Adipose tissue (tissue), 3 donors: ENCODE data around the gene ABHD14A. TPM values are rescaled to one million over a fixed set of nuclear protein-coding genes. Genes with fewer than 3 reads are reported as not detected.

Experiments
- H3K27ac ChIP-seq: one replicate; pipeline ENCODE4 v1.5.1; 2013; ENCODE audit warnings: low read depth, low read length
- WGBS, 3 donors: extraction: QIAGEN DNeasy Blood & Tissue Kit; methylation state at CpG; one replicate each; pipeline ENCODE4 v1.1.7; 2013; 5-methylcytosine and 5-hydroxymethylcytosine counted together
- polyA plus RNA-seq, 3 donors: library from polyadenylated mRNA; stranded (reverse); fragments of 200-250 nt; gene quantifications; one replicate each; pipeline ENCODE4 v1.2.3, GENCODE V29; 2013
- donor health status: healthy with polysubstance abuse.
- donor health status: Bipolar disorder and iron deficiency.
- donor health status: healthy.

ABHD14A gene
- polyA plus RNA-seq, 3 donors, result 17.2 to 48.4 (median 46.1) TPM

- WGBS, 3 donors, result 60 to 79% (median 73%) methylated on average over 6 of the region's 6 CpGs
- no peak overlapping the region for H3K27ac ChIP-seq
These were observed 20.8 kb upstream of the ABHD14A start for GRCh38 chr3:51954105-51954504.

DNA sequence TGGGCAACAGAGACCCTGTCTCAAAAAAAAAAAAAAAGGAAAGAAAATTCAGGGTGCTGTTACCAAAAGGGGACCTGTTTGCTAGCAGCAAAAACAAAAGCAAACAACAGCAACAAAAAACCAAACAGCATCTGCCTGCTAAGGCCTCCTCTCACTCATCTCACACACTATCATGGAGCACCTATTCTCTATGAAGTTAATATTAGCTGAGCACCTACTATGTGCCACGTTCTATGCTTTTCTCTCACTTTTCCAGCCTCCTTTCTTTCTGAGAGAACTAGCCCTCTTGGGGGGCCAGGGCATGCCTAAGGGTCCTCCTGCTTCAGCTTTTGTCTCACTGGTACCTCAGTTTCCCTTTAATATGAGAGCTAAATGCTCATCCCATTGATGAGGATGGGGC is 20.2 kb upstream of the ABHD14A start:
- WGBS, 3 donors, result 67 to 89% (median 76%) methylated on average over 1 of the region's 1 CpG
- no peak overlapping the region for H3K27ac ChIP-seq

DNA sequence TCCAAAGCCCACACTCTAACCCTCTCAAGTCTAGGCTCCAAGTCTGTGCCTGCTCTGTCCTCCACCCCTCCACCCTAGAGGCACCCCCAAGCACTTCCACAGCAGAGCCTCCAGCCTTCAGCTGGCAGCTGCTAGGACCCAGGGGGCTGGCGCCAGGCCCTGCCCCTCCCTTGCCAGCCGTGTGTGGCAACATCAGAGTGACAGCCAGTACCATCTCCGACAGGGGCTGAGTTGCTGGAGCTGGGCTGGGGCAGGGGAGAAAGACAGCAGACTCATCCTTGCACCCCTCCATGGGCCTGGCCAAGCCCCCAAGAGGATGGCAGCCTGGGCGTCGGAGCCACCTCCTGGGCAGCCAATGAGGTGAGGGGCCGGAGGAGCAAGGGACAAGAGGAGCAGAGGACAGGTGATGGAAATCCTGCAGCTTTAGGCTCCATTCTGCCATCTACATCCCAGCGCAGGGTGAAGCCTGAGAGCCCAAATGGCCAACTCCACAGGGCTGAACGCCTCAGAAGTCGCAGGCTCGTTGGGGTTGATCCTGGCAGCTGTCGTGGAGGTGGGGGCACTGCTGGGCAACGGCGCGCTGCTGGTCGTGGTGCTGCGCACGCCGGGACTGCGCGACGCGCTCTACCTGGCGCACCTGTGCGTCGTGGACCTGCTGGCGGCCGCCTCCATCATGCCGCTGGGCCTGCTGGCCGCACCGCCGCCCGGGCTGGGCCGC is 19.5 kb upstream of the ABHD14A start, which contains the start of gene GPR62:
TSS of gene GPR62 (plus strand) at position 207 of the 718 bp plus-strand sequence. CDS start at position 479, 272 bp downstream.
- H3K27ac ChIP-seq, result no peak within 1 kb of the TSS
- 26 to 37% (median 26%) methylated on average over 30 to 33 of the region's 33 CpGs for WGBS, 3 donors

GRCh38 chr3:51955893-51956770 is 18.7 kb upstream of the ABHD14A start:
- 5 to 6% (median 6%) methylated on average over 74 to 97 of the region's 97 CpGs for whole genome bisulfite sequencing, 3 donors
- H3K27ac ChIP-seq, result no peak overlapping the region

- WGBS, 3 donors, result 94 to 96% (median 96%) methylated on average over 15 of the region's 15 CpGs
- H3K27ac ChIP-seq, result no peak overlapping the region
These were observed 17.2 kb upstream of the ABHD14A start for GRCh38 chr3:51957520-51958205.

DNA sequence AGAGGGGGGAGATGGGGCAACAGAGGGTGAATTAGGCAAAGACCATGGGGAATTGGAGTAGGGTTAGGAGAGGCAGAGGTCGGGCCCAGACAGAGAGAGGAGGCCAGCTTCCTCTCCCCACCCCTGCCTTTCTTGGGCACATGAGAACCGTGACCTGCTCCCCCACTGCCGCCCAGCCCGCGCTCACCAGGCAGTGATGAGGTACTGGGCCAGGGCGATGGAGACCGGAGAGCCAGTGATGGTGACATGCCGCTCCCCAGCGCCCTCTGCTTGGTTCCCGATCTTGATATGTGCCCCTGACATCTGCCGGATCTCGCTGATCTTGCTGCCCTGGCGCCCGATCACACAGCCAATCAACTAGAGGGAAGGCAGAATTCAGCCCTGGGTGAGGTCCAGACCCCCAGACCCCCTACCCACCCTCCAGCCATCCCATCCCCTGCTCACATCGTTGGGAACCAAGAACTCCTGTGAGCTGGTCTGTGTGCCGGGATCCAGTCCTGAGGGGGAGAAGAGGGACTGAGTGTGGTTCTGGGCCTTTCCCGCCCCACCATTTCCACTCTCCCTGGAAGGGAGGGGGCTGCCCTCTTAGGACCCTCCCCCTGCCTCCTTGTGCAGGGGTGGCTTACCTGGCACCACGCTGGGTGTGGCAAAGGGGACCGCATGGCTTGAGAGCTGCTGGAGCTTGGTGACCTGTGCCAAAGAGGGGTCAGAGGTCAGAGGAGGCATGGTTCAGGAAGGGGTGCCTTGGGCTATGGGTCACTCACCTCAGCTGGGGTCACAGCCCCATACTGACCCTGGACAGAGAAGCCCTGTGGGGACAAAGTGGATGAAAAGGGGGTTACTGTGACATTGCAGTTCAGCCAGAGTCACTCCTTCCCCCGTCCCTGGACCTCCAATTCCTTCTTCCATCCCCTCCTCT is 16.0 kb upstream of the ABHD14A start:
- H3K27ac ChIP-seq, result no peak overlapping the region
- 93 to 97% (median 96%) methylated on average over 20 of the region's 20 CpGs for WGBS, 3 donors

- 97 to 99% (median 99%) methylated on average over 7 of the region's 7 CpGs for WGBS, 3 donors
- no peak overlapping the region for H3K27ac ChIP-seq
These were observed 15.2 kb upstream of the ABHD14A start for GRCh38 chr3:51959651-51960050.

DNA sequence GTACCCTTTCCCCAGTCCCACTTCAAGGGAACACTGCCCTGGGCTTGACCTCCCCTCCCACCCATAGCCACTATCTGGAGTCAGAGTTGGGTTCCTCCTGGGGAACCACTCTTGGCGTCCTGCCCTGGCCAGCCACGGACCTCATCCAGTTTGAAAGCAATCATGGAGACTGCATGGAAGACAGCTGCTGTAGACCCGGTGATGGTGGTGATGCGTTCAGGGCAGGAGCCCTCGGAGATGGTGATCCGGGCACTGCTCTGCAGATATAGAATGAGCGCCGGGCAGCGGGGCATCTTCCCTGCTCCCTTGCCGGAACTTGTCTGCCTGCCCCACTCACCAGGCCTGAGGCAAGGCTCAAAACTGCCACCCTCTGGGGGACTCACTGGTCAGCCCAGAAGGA is 14.5 kb upstream of the ABHD14A start:
- no peak overlapping the region for H3K27ac ChIP-seq
- WGBS, 3 donors, result 83 to 88% (median 84%) methylated on average over 10 of the region's 10 CpGs

GRCh38 chr3:51961011-51961410 is 13.9 kb upstream of the ABHD14A start:
- 89 to 94% (median 93%) methylated on average over 16 to 18 of the region's 18 CpGs for WGBS, 3 donors
- H3K27ac ChIP-seq, result no peak overlapping the region

GRCh38 chr3:51961602-51962569 is 13.0 kb upstream of the ABHD14A start:
- 55 to 68% (median 67%) methylated on average over 9 of the region's 9 CpGs for WGBS, 3 donors
- no peak overlapping the region for H3K27ac ChIP-seq

- no peak overlapping the region for H3K27ac ChIP-seq
- 74 to 91% (median 77%) methylated on average over 6 of the region's 6 CpGs for WGBS, 3 donors
These were observed 11.9 kb upstream of the ABHD14A start for GRCh38 chr3:51962854-51963530.

- H3K27ac ChIP-seq, result no peak overlapping the region
These were observed 10.9 kb upstream of the ABHD14A start for GRCh38 chr3:51963951-51964451.

GRCh38 chr3:51964521-51964920 is 10.3 kb upstream of the ABHD14A start:
- 73 to 80% (median 79%) methylated on average over 4 of the region's 4 CpGs for WGBS, 3 donors
- no peak overlapping the region for H3K27ac ChIP-seq

More at GRCh38 chr3:51963951-51964451, 10.9 kb upstream of the ABHD14A start:
- WGBS, 3 donors, result 76 to 80% (median 78%) methylated on average over 11 to 12 of the region's 12 CpGs

GRCh38 chr3:51966016-51966415 is 8.8 kb upstream of the ABHD14A start:
- H3K27ac ChIP-seq, result no peak overlapping the region
- WGBS, 3 donors, result 68 to 93% (median 81%) methylated on average over 2 of the region's 2 CpGs

DNA sequence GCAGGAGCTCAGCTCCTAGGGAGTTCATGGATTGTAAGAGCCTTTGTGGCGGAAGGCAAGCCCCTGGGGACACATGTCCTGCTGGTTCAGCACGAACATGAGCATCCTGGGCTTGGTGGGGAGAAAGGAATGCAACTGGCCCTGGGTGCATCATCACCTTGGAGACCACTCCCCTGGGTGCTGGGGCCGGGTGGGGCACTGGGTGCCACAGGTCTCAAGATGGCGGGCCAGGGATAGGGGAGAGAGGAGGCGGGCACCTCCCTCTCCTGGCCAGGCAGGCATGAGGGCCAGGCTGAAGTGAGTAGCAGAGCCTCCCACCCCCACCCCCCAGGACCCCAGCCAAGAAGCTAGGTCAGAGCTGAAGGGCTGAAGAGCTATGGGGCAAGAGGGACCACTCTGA is 8.4 kb upstream of the ABHD14A start:
- 73 to 91% (median 76%) methylated on average over 5 of the region's 5 CpGs for WGBS, 3 donors
- no peak overlapping the region for H3K27ac ChIP-seq

- H3K27ac ChIP-seq, result no peak overlapping the region
- WGBS, 3 donors, result 3 to 15% (median 6%) methylated on average over 9 to 33 of the region's 33 CpGs
These were observed 7.9 kb upstream of the ABHD14A start for GRCh38 chr3:51966922-51967383.
